ENCODE measurements around the gene UNC50. TPM values are rescaled to one million over a fixed set of nuclear protein-coding genes. Genes with fewer than 3 reads are reported as not detected.

The UNC50 gene
- total RNA-seq, 1 donor from 2014 or later = 31.8 TPM

- DNase-seq = no peak
These were observed 57.3 kb downstream of the UNC50 start for GRCh38 chr2:98665677-98666076.

Other genes with a start within 250 kb of the UNC50 start
- gene INPP4A, start 163.7 kb upstream of the UNC50 start, total RNA-seq = 22.3 TPM
- gene COA5, start 77 bp upstream of the UNC50 start, total RNA-seq = 26.3 TPM
- gene MGAT4A, start 122.5 kb downstream of the UNC50 start, total RNA-seq = 8.5 TPM